Adrenal gland (tissue), 12 donors: Measurements from ENCODE around the gene TMEM11. TPM values are rescaled to one million over a fixed set of nuclear protein-coding genes. Genes with fewer than 3 reads are reported as not detected.

Source experiments
- DNase-seq, 7 donors: peaks; one replicate each; pipeline ENCODE4 v3.0.0-alpha.2; 2019 to 2020
- H3K27ac ChIP-seq, 5 donors: fragments of 200-600 bp; sonication (generic) in 4 of 5; 1 replicate in 3 of 5; 2 replicates in 2 of 5; pipeline versions ENCODE4 v1.5.1 to v1.8.0; 2016 to 2020; ENCODE audit warnings: mild to moderate bottlenecking in 1 of 5
- H3K27me3 ChIP-seq: fragments of 200-600 bp; 2 replicates; pipeline ENCODE4 v1.8.0; 2021
- H3K36me3 ChIP-seq, 2 donors: fragments of 200-600 bp; replicated peaks in 1 of 2; 1 replicate in 1 of 2; 2 replicates in 1 of 2; pipeline versions ENCODE4 v1.5.1 to v1.8.0; 2018 to 2022
- H3K4me1 ChIP-seq, 2 donors: fragments of 200-600 bp; replicated peaks in 1 of 2; 1 replicate in 1 of 2; 2 replicates in 1 of 2; pipeline versions ENCODE4 v1.5.1 to v1.8.0; 2018 to 2021
- H3K4me3 ChIP-seq, 4 donors: fragments of 200-600 bp; sonication (generic) in 3 of 4; one replicate each; pipeline ENCODE4 v1.5.1; 2016 to 2018
- H3K9me3 ChIP-seq, 3 donors: fragments of 200-600 bp; sonication (generic) in 1 of 3; replicated peaks in 1 of 3; 1 replicate in 2 of 3; 2 replicates in 1 of 3; pipeline versions ENCODE4 v1.5.1 to v1.8.0; 2016 to 2021
- POLR2A ChIP-seq, 2 donors: fragments of 450-650 bp; IDR thresholded peaks; one replicate each; pipeline ENCODE4 v1.6.1; 2017; ENCODE audit warnings: antibody characterized with exemption in 2 of 2, mild to moderate bottlenecking in 2 of 2, moderate library complexity in 1 of 2
- WGBS, 4 donors: extraction: QIAGEN DNeasy Blood & Tissue Kit in 2 of 4; methylation state at CpG; one replicate each; pipeline versions ENCODE4 v1.1.5 to v1.1.7; 2013 to 2017; 5-methylcytosine and 5-hydroxymethylcytosine counted together
- intact Hi-C, 2 donors: fragments of 100-400 bp; cut with DNase I; formaldehyde crosslinking; loops; one replicate each; pipeline versions ENCODE4 v1.14.1 to v1.15.0; 2022 to 2023
- polyA plus RNA-seq, 3 donors: library from polyadenylated mRNA; stranded (reverse); fragments of 200-250 nt in 2 of 3; fragments of 350-450 nt in 1 of 3; fragmentation: Illumina TruSeq in 1 of 3; extraction: RNeasy Lipid Tissue Mini Kit (QIAGEN cat#74804) in 1 of 3; gene quantifications; one replicate each; pipeline ENCODE4 v1.2.3, GENCODE V29; 2013 to 2014
- total RNA-seq, 9 donors: library from RNA; depleted of rRNA in 4 of 9; stranded (reverse); fragments of >200 nt in 4 of 9; fragments of 120-200 nt in 1 of 9; fragmentation: NEBNext Ultra II Directional in 1 of 9; extraction: Animal tissue kit (Norgen Biotek cat#: 25700) in 1 of 9; gene quantifications; one replicate each; pipeline versions ENCODE4 v1.1.0 to v1.2.4, GENCODE V29; 2013 to 2023
- TF ChIP-seq, protein P1 (sequence below), 6 experiments: fragments of 450-650 bp in 4 of 6; fragments of 200-600 bp in 2 of 6; sonication (generic) in 1 of 6; IDR thresholded peaks; 1 replicate in 5 of 6; 2 replicates in 1 of 6; pipeline versions ENCODE4 v1.5.1 to v1.8.0; 2016 to 2021; ENCODE audit warnings: antibody characterized with exemption in 6 of 6, mild to moderate bottlenecking in 2 of 6, moderate library complexity in 1 of 6
- donor health status: healthy with polysubstance abuse.
- donor health status: Bipolar disorder and iron deficiency.
- donor health status: DM: yes; HTN: yes; CAD: no.
- donor health status: DM: no; HTN: no; CAD: no.
- donor health status: DM: no; HTN: no; CAD: no.
- donor health status: DM: yes; HTN: yes; CAD: no.

Gene TMEM11
- total and polyA plus RNA-seq, 12 donors: 12.4 to 75.8 (median 25.4) TPM

DNA sequence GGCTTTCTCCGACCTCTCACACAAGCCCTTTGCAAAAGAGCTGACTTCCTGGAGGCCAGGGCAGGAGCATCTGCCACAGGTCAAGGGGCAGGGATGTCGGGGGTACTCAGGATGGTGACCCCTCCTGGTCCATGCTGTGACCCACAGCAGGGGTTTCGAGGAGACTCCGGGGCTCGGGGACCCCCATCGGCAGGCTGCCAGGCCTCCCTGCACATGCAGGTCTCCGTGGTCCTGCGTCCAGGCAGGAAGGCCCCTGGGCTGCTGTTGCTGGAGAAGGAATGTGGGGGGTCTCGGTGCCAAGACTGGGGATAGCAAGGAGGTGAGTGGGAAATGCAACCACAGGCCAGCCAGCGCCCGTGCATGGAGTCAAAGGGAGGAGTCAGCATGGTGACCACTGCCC lies 27.6 kb upstream of the TMEM11 start:
- no peaks in the 10 kb centered on the region for H3K4me1 ChIP-seq
- no peak overlapping the region for H3K4me3 ChIP-seq
- WGBS, 4 donors: 84 to 94% (median 86%) methylated on average over 3 to 11 of the region's 11 CpGs
- H3K36me3 ChIP-seq: no peaks in the 10 kb centered on the region
- no peak overlapping the region for H3K27ac ChIP-seq
- no peaks in the 10 kb centered on the region for H3K27me3 ChIP-seq
- intact Hi-C loops: loop anchor here (10.0 kb wide), 1 partner anchor 117 kb away; the partner anchor contains the start of gene DHRS7B (in 2 of the 2)
- no peak for DNase-seq
- TF ChIP-seq POLR2A (IDR thresholded peaks at IDR 0.05): no peak
- TF ChIP-seq, protein P1, sequence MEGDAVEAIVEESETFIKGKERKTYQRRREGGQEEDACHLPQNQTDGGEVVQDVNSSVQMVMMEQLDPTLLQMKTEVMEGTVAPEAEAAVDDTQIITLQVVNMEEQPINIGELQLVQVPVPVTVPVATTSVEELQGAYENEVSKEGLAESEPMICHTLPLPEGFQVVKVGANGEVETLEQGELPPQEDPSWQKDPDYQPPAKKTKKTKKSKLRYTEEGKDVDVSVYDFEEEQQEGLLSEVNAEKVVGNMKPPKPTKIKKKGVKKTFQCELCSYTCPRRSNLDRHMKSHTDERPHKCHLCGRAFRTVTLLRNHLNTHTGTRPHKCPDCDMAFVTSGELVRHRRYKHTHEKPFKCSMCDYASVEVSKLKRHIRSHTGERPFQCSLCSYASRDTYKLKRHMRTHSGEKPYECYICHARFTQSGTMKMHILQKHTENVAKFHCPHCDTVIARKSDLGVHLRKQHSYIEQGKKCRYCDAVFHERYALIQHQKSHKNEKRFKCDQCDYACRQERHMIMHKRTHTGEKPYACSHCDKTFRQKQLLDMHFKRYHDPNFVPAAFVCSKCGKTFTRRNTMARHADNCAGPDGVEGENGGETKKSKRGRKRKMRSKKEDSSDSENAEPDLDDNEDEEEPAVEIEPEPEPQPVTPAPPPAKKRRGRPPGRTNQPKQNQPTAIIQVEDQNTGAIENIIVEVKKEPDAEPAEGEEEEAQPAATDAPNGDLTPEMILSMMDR (IDR thresholded peaks at IDR 0.05): no peak
- no peaks in the 10 kb centered on the region for H3K9me3 ChIP-seq

DNA sequence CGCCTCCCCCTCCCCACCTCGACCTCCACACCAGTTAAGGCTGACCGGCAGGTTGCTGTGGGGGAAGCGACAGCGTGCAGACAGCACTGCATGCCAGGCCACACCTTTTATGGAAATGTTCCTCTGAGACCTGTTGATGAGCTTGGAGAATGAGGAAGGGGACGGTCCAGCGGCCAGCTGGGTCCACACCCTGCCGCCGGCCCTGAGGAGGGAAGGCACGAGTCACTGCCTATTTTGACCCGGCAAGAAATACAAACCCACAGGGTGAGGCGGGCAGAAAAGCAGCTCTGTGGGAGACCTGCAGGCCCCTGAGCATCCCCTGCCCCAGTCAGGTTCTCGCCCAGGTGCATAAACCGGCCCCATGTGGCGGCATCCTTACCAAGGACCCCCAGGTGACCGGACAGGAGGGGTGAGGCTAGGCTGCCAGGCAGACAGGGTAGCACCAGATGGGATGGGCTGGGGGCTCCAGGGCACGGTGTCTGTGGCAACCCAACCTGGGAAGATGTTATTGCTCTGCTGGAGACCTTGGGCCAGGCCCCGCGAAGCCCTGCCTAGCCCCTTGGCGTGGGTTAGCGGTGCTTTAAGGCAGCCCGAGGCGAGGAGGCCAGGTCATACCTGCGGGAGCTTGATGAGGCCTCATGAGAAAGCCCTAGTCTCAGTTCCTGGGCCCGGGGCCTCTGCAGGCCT lies 26.6 kb upstream of the TMEM11 start:
- no peak overlapping the region for H3K27ac ChIP-seq
- 76 to 83% (median 80%) methylated on average over 9 to 25 of the region's 25 CpGs for WGBS, 4 donors
- H3K4me1 ChIP-seq: no peaks in the 10 kb centered on the region
- intact Hi-C loops: loop anchor here (10.0 kb wide), 1 partner anchor 116 kb away; the partner anchor contains the start of gene DHRS7B (in 2 of the 2)
- H3K27me3 ChIP-seq: no peaks in the 10 kb centered on the region
- TF ChIP-seq, protein P1 (IDR thresholded peaks at IDR 0.05): no peak
- no peak for TF ChIP-seq POLR2A (IDR thresholded peaks at IDR 0.05)
- H3K4me3 ChIP-seq: no peak overlapping the region
- H3K9me3 ChIP-seq: no peaks in the 10 kb centered on the region
- no peaks in the 10 kb centered on the region for H3K36me3 ChIP-seq
- DNase-seq: no peak

DNA sequence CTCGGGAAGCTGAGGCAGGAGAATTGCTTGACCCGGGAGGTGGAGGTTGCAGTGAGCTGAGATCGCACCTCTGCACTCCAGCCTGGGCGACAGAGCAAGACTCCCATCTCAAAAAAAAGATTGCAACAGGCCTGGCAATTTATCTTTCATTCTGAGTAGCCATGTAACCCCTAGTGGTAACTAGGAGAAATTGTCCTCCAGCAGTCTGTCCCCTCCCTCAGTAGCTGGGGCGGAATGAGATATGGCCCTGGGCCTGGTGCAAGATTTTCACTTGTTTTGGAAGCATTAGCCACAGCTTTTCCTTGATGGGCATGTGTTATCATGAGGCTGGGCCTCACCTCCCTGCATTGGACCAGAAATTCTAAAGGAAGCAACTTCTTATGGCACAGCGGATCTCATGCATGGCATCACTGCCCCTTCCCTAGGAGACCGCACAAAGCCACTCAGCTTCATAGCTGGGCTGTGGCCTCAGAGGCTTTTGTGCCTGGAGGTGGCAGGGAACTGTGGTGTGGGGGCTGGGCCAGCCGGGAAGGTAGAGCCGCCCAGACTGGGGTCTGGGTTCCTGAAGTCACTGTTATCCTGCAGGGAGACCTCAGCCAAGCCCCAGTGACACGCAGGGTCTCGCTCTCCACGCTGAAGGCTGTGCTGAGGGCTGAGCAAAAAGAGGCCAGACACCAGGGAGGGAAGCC lies 25.9 kb upstream of the TMEM11 start:
- 69 to 76% (median 73%) methylated on average over 9 to 12 of the region's 12 CpGs for WGBS, 4 donors

DNA sequence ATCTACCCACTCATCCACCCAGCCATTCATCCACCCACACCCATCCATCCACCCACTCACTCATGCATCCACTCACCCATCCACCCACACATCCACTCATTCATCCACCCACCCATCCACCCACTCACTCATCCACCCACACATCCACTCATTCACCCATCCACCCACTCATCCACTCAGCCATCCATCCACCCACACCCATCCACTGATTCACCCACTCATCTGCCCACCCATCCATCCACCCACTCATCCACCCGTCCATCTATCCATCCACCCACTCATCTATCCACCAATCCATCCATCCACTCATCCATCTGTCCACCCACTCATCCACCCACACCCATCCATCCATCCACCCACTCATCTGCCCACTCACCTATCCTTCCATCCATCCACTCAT lies 22.0 kb upstream of the TMEM11 start:
- intact Hi-C loops: no loop called here
- Histone ChIP-seq H3K27me3 (no peaks in the 10 kb centered on the region), H3K4me1 (no peaks in the 10 kb centered on the region), H3K4me3 (no peak overlapping the region), H3K36me3 (no peaks in the 10 kb centered on the region), H3K27ac (no peak overlapping the region), H3K9me3 (no peaks in the 10 kb centered on the region)
- DNase-seq: no peak
- TF ChIP-seq POLR2A (IDR thresholded peaks at IDR 0.05): no peak
- TF ChIP-seq, protein P1 (IDR thresholded peaks at IDR 0.05): no peak
- 74 to 85% (median 76%) methylated on average over 1 of the region's 1 CpG for WGBS, 4 donors

More for the DNA sequence above, 25.9 kb upstream of the TMEM11 start:
- Histone ChIP-seq H3K27me3 (no peaks in the 10 kb centered on the region), H3K9me3 (no peaks in the 10 kb centered on the region), H3K4me1 (no peaks in the 10 kb centered on the region), H3K36me3 (no peaks in the 10 kb centered on the region), H3K27ac (no peak overlapping the region), H3K4me3 (no peak overlapping the region)
- intact Hi-C loops: loop anchor here (10.0 kb wide), 1 partner anchor 115 kb away; the partner anchor contains the start of gene DHRS7B (in 2 of the 2)
- peak in 1 of 7 donors; percentile 24 for DNase-seq
- TF ChIP-seq POLR2A (IDR thresholded peaks at IDR 0.05): no peak
- TF ChIP-seq, protein P1 (IDR thresholded peaks at IDR 0.05): peak; percentile 31 to 49 (median 43)
